ENCODE results near the gene FXYD3. TPM values are rescaled to one million over a fixed set of nuclear protein-coding genes. Genes with fewer than 3 reads are reported as not detected.

Gene FXYD3
- total and polyA plus RNA-seq, 2 experiments from 2014 or later = 225 to 542 TPM

DNA sequence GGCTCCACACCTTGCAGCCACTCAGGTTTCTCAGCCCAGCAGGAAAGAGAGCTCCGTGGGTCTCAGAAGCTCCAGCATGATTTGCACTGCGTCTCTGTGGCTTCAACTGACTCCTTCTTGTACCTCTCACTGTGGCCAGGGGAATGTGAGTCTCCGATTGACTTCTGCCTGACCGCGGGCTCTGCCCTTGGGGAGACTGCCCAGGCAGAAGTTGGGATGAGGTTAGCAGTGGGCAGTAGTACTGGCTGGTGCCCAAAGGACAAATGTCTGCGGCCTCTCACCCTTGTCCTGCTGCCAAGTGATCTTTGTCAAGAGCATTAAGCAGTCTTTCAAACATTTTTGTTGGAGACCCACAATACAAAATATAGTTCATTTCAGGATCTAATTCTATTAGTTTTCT, 34.4 kb upstream of the FXYD3 start:
- WGBS (ENCODE audit: low lambda C conversion rate, missing lambda C conversion rate) = 93% methylated on average over 6 of the region's 6 CpGs

DNA sequence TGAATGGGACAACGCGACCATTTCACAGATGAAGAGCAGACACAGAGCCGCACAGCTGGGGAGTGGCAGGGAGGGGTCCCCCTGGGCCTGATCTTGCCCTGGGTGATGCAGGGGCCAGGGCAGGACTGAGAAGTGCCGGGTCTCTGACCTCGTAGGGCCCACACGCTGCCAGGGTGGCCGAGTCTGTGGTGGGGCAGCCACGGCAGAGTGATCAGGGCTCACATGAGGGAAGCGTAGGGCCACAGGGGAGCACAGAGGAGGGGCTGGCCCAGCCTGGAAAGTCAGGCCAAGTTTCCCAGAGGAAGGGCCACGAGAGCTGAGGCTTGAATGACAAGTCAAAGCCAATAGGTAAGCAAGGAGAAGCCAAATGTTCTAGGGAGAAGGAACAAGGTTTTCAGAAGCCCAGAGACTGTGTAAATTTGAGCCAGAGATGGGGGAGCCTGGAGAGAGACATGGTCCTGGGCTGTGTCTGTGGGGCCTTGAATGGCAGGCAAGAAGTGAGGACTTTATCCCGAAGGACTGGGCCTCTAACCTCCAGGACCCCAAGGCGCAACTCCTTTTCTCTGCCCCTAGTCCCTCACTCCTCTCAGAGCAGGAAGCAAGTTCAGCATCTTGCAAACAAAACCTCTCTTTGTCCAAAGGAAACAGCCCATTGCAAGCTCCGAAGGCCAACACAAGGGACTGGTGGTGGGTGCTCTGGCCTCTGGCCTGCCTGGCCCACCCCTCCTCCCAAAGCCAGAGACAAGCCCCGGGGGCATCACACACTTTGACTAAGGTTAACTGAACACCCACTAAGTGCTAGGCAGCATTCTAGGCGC, 31.7 kb upstream of the FXYD3 start:
- Histone ChIP-seq H3K27me3 (no peaks in the 10 kb centered on the region), H3K27ac (no peak overlapping the region), H3K9me2 (replicated peaks; ENCODE audit: insufficient read depth) (no peaks in the 10 kb centered on the region), H3K36me3 (replicated peaks; ENCODE audit: insufficient read depth, low read depth) (no peaks in the 10 kb centered on the region), H2AFZ (no peak overlapping the region), H3K4me3 (no peak overlapping the region), H4K20me1 (ENCODE audit: insufficient read depth, poor library complexity, severe bottlenecking) (no peaks in the 10 kb centered on the region), H3K79me2 (no peaks in the 10 kb centered on the region), H3K4me2 (no peak overlapping the region), H3K4me1 (ENCODE audit: insufficient read depth) (no peaks in the 10 kb centered on the region), H3K9me3 (ENCODE audit: low read depth) (no peaks in the 10 kb centered on the region)
- 92% methylated on average over 15 of the region's 15 CpGs for WGBS (ENCODE audit: low lambda C conversion rate, missing lambda C conversion rate)
- TF ChIP-seq EZH2 (IDR thresholded peaks at IDR 0.05; ENCODE audit: borderline replicate concordance) (no peak), EZH2phosphoT487 (IDR thresholded peaks at IDR 0.05; ENCODE audit: low read depth, severe bottlenecking, unreplicated experiment) (no peak)
- TF ChIP-seq, protein P1, sequence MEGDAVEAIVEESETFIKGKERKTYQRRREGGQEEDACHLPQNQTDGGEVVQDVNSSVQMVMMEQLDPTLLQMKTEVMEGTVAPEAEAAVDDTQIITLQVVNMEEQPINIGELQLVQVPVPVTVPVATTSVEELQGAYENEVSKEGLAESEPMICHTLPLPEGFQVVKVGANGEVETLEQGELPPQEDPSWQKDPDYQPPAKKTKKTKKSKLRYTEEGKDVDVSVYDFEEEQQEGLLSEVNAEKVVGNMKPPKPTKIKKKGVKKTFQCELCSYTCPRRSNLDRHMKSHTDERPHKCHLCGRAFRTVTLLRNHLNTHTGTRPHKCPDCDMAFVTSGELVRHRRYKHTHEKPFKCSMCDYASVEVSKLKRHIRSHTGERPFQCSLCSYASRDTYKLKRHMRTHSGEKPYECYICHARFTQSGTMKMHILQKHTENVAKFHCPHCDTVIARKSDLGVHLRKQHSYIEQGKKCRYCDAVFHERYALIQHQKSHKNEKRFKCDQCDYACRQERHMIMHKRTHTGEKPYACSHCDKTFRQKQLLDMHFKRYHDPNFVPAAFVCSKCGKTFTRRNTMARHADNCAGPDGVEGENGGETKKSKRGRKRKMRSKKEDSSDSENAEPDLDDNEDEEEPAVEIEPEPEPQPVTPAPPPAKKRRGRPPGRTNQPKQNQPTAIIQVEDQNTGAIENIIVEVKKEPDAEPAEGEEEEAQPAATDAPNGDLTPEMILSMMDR (IDR thresholded peaks at IDR 0.05; ENCODE audit: poor library complexity) = no peak
- DNase-seq (ENCODE audit: low spot score) = no peak

More for the DNA sequence above, 34.4 kb upstream of the FXYD3 start:
- H3K9me3 ChIP-seq (ENCODE audit: low read depth) = no peaks in the 10 kb centered on the region
- H3K9me2 ChIP-seq (replicated peaks; ENCODE audit: insufficient read depth) = no peaks in the 10 kb centered on the region
- H3K4me2 ChIP-seq = no peak overlapping the region
- no peaks in the 10 kb centered on the region for H3K36me3 ChIP-seq (replicated peaks; ENCODE audit: insufficient read depth, low read depth)
- H2AFZ ChIP-seq = no peak overlapping the region
- H3K4me3 ChIP-seq = no peak overlapping the region
- TF ChIP-seq, protein P1 (IDR thresholded peaks at IDR 0.05; ENCODE audit: poor library complexity) = no peak
- no peak for TF ChIP-seq EZH2 (IDR thresholded peaks at IDR 0.05; ENCODE audit: borderline replicate concordance)
- no peak for DNase-seq (ENCODE audit: low spot score)
- H4K20me1 ChIP-seq (ENCODE audit: insufficient read depth, poor library complexity, severe bottlenecking) = no peaks in the 10 kb centered on the region
- H3K27me3 ChIP-seq = no peaks in the 10 kb centered on the region
- H3K4me1 ChIP-seq (ENCODE audit: insufficient read depth) = no peaks in the 10 kb centered on the region
- no peaks in the 10 kb centered on the region for H3K79me2 ChIP-seq
- no peak overlapping the region for H3K27ac ChIP-seq

DNA sequence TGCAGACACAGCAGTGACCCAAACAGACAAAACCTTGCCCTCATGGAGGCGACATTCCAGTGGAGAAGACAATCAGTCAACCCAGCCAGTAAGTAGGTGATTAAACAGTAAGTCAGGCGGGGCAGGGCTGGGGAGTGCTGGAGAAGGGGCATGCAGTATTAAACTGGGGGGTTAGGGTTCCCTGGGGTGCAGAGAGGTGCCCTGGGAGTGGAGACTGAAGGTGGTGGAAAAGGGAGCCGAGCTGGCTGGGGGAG, 31.2 kb upstream of the FXYD3 start:
- no peak for DNase-seq (ENCODE audit: low spot score)
- Histone ChIP-seq H3K9me2 (replicated peaks; ENCODE audit: insufficient read depth) (no peaks in the 10 kb centered on the region), H2AFZ (no peak overlapping the region), H3K27me3 (no peaks in the 10 kb centered on the region), H3K36me3 (replicated peaks; ENCODE audit: insufficient read depth, low read depth) (no peaks in the 10 kb centered on the region), H3K27ac (no peak overlapping the region), H3K79me2 (no peaks in the 10 kb centered on the region), H3K4me2 (no peak overlapping the region), H3K4me1 (ENCODE audit: insufficient read depth) (no peaks in the 10 kb centered on the region), H4K20me1 (ENCODE audit: insufficient read depth, poor library complexity, severe bottlenecking) (no peaks in the 10 kb centered on the region), H3K4me3 (no peak overlapping the region), H3K9me3 (ENCODE audit: low read depth) (no peaks in the 10 kb centered on the region)
- WGBS (ENCODE audit: low lambda C conversion rate, missing lambda C conversion rate) = 95% methylated on average over 3 of the region's 3 CpGs
- TF ChIP-seq EZH2 (IDR thresholded peaks at IDR 0.05; ENCODE audit: borderline replicate concordance) (no peak), EZH2phosphoT487 (IDR thresholded peaks at IDR 0.05; ENCODE audit: low read depth, severe bottlenecking, unreplicated experiment) (no peak)
- TF ChIP-seq, protein P1 (IDR thresholded peaks at IDR 0.05; ENCODE audit: poor library complexity) = no peak
